Naive B cell (primary cell): ENCODE measurements around the gene PRKCA. TPM values are rescaled to one million over a fixed set of nuclear protein-coding genes. Genes with fewer than 3 reads are reported as not detected.

Experiments used
- ATAC-seq, 2 donors: fragments of 150-1000 bp; cut with Tn5 transposase; 2 replicates each; pipeline ENCODE4 v1.10.0; 2021; ENCODE audit warnings: low read depth in 2 of 2, mild to moderate bottlenecking in 2 of 2, moderate library complexity in 2 of 2
- DNase-seq: peaks from one replicate; pipeline ENCODE4 v3.0.0; 2022
- H3K27ac Mint-ChIP-seq, 6 donors: one replicate each; pipeline ENCODE4 v1.8.0; 2020 to 2022; ENCODE audit warnings: mild to moderate bottlenecking in 6 of 6, mixed read lengths in 6 of 6, moderate library complexity in 5 of 6, inconsistent platforms in 2 of 6
- H3K27me3 Mint-ChIP-seq, 3 donors: one replicate each; pipeline ENCODE4 v1.8.0; 2021 to 2022; ENCODE audit warnings: mixed read lengths in 3 of 3, mild to moderate bottlenecking in 1 of 3
- H3K36me3 Mint-ChIP-seq, 2 donors: one replicate each; pipeline ENCODE4 v1.8.0; 2020 to 2022; ENCODE audit warnings: mixed read lengths in 2 of 2, inconsistent platforms in 1 of 2, mild to moderate bottlenecking in 1 of 2
- H3K4me1 Mint-ChIP-seq, 3 donors: one replicate each; pipeline ENCODE4 v1.8.0; 2020 to 2022; ENCODE audit warnings: mixed read lengths in 3 of 3, inconsistent platforms in 1 of 3, mild to moderate bottlenecking in 1 of 3, moderate library complexity in 1 of 3
- H3K4me3 Mint-ChIP-seq, 8 donors: one replicate each; pipeline ENCODE4 v1.8.0; 2020 to 2022; ENCODE audit warnings: mild to moderate bottlenecking in 8 of 8, mixed read lengths in 8 of 8, moderate library complexity in 8 of 8, inconsistent platforms in 2 of 8
- H3K9me3 Mint-ChIP-seq, 7 donors: one replicate each; pipeline ENCODE4 v1.8.0; 2020 to 2022; ENCODE audit warnings: mixed read lengths in 7 of 7, mild to moderate bottlenecking in 5 of 7, inconsistent platforms in 2 of 7, moderate library complexity in 1 of 7
- polyA plus RNA-seq, 6 donors: library from polyadenylated mRNA; unstranded; fragments of 300-500 nt; fragmentation: Illumina TruSeq; gene quantifications; one replicate each; pipeline ENCODE4 v1.2.3, GENCODE V29; 2021; ENCODE audit warnings: low read depth in 6 of 6

PRKCA gene
- polyA plus RNA-seq, 6 donors from 2014 or later: 0.03 to 0.06 TPM; not detected in 4

GRCh38 chr17:66654106-66654740 is 351.8 kb downstream of the PRKCA start:
- H3K4me3 Mint-ChIP-seq: no peak overlapping the region
- ATAC-seq (no peak), DNase-seq (no peak)
- peaks cover 0 to 10% (median 8%) of the 10 kb centered on the region in 3 donors for H3K27me3 Mint-ChIP-seq
- no peaks in the 10 kb centered on the region for H3K4me1 Mint-ChIP-seq
- peaks cover 0 to 7% (median 3%) of the 10 kb centered on the region in 7 donors for H3K9me3 Mint-ChIP-seq
- H3K36me3 Mint-ChIP-seq: no peaks in the 10 kb centered on the region
- H3K27ac Mint-ChIP-seq: no peak overlapping the region

GRCh38 chr17:66654764-66655163 is 352.4 kb downstream of the PRKCA start:
- DNase-seq: no peak
- Mint-ChIP-seq H3K27me3 (peaks cover 0 to 11% (median 10%) of the 10 kb centered on the region in 3 donors), H3K4me1 (no peaks in the 10 kb centered on the region), H3K4me3 (no peak overlapping the region), H3K36me3 (no peaks in the 10 kb centered on the region), H3K9me3 (peaks cover 0 to 7% (median 3%) of the 10 kb centered on the region in 7 donors), H3K27ac (no peak overlapping the region)
- no peak for ATAC-seq

- no peak for ATAC-seq
- Mint-ChIP-seq H3K4me3 (no peak overlapping the region), H3K27me3 (peaks cover 0 to 14% (median 10%) of the 10 kb centered on the region in 3 donors), H3K4me1 (no peaks in the 10 kb centered on the region), H3K9me3 (peaks cover 0 to 7% (median 3%) of the 10 kb centered on the region in 7 donors), H3K27ac (no peak overlapping the region), H3K36me3 (no peaks in the 10 kb centered on the region)
- no peak for DNase-seq
Observed at GRCh38 chr17:66655461-66655860, 353.0 kb downstream of the PRKCA start.

- Mint-ChIP-seq H3K4me1 (no peaks in the 10 kb centered on the region), H3K4me3 (no peak overlapping the region), H3K9me3 (peaks cover 0 to 7% (median 3%) of the 10 kb centered on the region in 7 donors), H3K27ac (no peak overlapping the region), H3K36me3 (no peaks in the 10 kb centered on the region), H3K27me3 (peaks cover 1 to 14% (median 10%) of the 10 kb centered on the region in 3 donors)
- ATAC-seq (no peak), DNase-seq (no peak)
Observed at GRCh38 chr17:66655861-66656260, 353.4 kb downstream of the PRKCA start.

- peaks cover 3 to 14% (median 10%) of the 10 kb centered on the region in 3 donors for H3K27me3 Mint-ChIP-seq
- DNase-seq: no peak
- H3K9me3 Mint-ChIP-seq: peaks cover 0 to 7% (median 3%) of the 10 kb centered on the region in 7 donors
- no peak for ATAC-seq
- no peaks in the 10 kb centered on the region for H3K36me3 Mint-ChIP-seq
- no peak overlapping the region for H3K4me3 Mint-ChIP-seq
- H3K4me1 Mint-ChIP-seq: no peaks in the 10 kb centered on the region
- H3K27ac Mint-ChIP-seq: no peak overlapping the region
Observed at GRCh38 chr17:66661411-66662256, 359.2 kb downstream of the PRKCA start.

- Mint-ChIP-seq H3K4me3 (no peak overlapping the region), H3K4me1 (no peaks in the 10 kb centered on the region), H3K27ac (no peak overlapping the region), H3K36me3 (no peaks in the 10 kb centered on the region), H3K9me3 (peaks cover 0 to 6% (median 3%) of the 10 kb centered on the region in 7 donors), H3K27me3 (peaks cover 3 to 23% (median 6%) of the 10 kb centered on the region in 3 donors)
- no peak for ATAC-seq
- DNase-seq: no peak
Observed at GRCh38 chr17:66662496-66662895, 360.1 kb downstream of the PRKCA start.

- Mint-ChIP-seq H3K4me1 (no peaks in the 10 kb centered on the region), H3K36me3 (no peaks in the 10 kb centered on the region), H3K27ac (no peak overlapping the region), H3K27me3 (peaks cover 4 to 29% (median 4%) of the 10 kb centered on the region in 3 donors), H3K9me3 (peaks cover 0 to 3% (median 0%) of the 10 kb centered on the region in 7 donors), H3K4me3 (no peak overlapping the region)
- no peak for DNase-seq
- no peak for ATAC-seq
Observed at GRCh38 chr17:66663041-66663606, 360.7 kb downstream of the PRKCA start.

- peaks cover 9 to 41% (median 9%) of the 10 kb centered on the region in 3 donors for H3K27me3 Mint-ChIP-seq
- peaks cover 0 to 4% (median 0%) of the 10 kb centered on the region in 7 donors for H3K9me3 Mint-ChIP-seq
- H3K36me3 Mint-ChIP-seq: no peaks in the 10 kb centered on the region
- H3K4me3 Mint-ChIP-seq: no peak overlapping the region
- no peaks in the 10 kb centered on the region for H3K4me1 Mint-ChIP-seq
- no peak for DNase-seq
- no peak for ATAC-seq
- H3K27ac Mint-ChIP-seq: peak overlapping the region in 1 of 6 donors; percentile 20
Observed at GRCh38 chr17:66664336-66664735, 361.9 kb downstream of the PRKCA start.

- Mint-ChIP-seq H3K27me3 (peaks cover 9 to 36% (median 12%) of the 10 kb centered on the region in 3 donors), H3K27ac (no peak overlapping the region), H3K36me3 (no peaks in the 10 kb centered on the region), H3K4me1 (no peaks in the 10 kb centered on the region), H3K4me3 (no peak overlapping the region), H3K9me3 (peaks cover 0 to 4% (median 0%) of the 10 kb centered on the region in 7 donors)
- DNase-seq (no peak), ATAC-seq (no peak)
Observed at GRCh38 chr17:66665194-66665593, 362.8 kb downstream of the PRKCA start.

- no peak for DNase-seq
- H3K27me3 Mint-ChIP-seq: peaks cover 6 to 36% (median 15%) of the 10 kb centered on the region in 3 donors
- H3K4me1 Mint-ChIP-seq: no peaks in the 10 kb centered on the region
- ATAC-seq: no peak
- H3K36me3 Mint-ChIP-seq: no peaks in the 10 kb centered on the region
- H3K4me3 Mint-ChIP-seq: no peak overlapping the region
- H3K9me3 Mint-ChIP-seq: peaks cover 0 to 4% (median 0%) of the 10 kb centered on the region in 7 donors
- no peak overlapping the region for H3K27ac Mint-ChIP-seq
Observed at GRCh38 chr17:66667090-66667489, 364.7 kb downstream of the PRKCA start.

GRCh38 chr17:66667491-66668030 is 365.1 kb downstream of the PRKCA start:
- DNase-seq: no peak
- Mint-ChIP-seq H3K9me3 (peaks cover 0 to 4% (median 0%) of the 10 kb centered on the region in 7 donors), H3K4me3 (no peak overlapping the region), H3K36me3 (no peaks in the 10 kb centered on the region), H3K27me3 (peaks cover 6 to 36% (median 15%) of the 10 kb centered on the region in 3 donors), H3K27ac (no peak overlapping the region), H3K4me1 (no peaks in the 10 kb centered on the region)
- no peak for ATAC-seq

- no peak overlapping the region for H3K4me3 Mint-ChIP-seq
- no peak for ATAC-seq
- H3K9me3 Mint-ChIP-seq: peaks cover 0 to 4% (median 0%) of the 10 kb centered on the region in 7 donors
- DNase-seq: no peak
- H3K4me1 Mint-ChIP-seq: peaks cover 0 to 10% (median 5%) of the 10 kb centered on the region in 3 donors
- no peaks in the 10 kb centered on the region for H3K36me3 Mint-ChIP-seq
- H3K27me3 Mint-ChIP-seq: peaks cover 6 to 36% (median 15%) of the 10 kb centered on the region in 3 donors
- no peak overlapping the region for H3K27ac Mint-ChIP-seq
Observed at GRCh38 chr17:66670206-66670605, 367.8 kb downstream of the PRKCA start.

GRCh38 chr17:66671156-66671555 is 368.7 kb downstream of the PRKCA start:
- Mint-ChIP-seq H3K27ac (peak overlapping the region in 1 of 6 donors; percentile 8), H3K4me1 (peaks cover 0 to 10% (median 5%) of the 10 kb centered on the region in 3 donors), H3K9me3 (peaks cover 0 to 4% (median 0%) of the 10 kb centered on the region in 7 donors), H3K27me3 (peaks cover 6 to 29% (median 15%) of the 10 kb centered on the region in 3 donors), H3K36me3 (no peaks in the 10 kb centered on the region), H3K4me3 (no peak overlapping the region)
- ATAC-seq (no peak), DNase-seq (no peak)
